PFSK-1 (cell line): Measurements from ENCODE around the gene OMD.

Experiments used
- FOXP2 ChIP-seq: optimal IDR thresholded peaks from 2 replicates; pipeline ENCODE3; 2011; ENCODE audit warnings: borderline replicate concordance, control low read depth, inconsistent platforms; ENCODE audit not compliant: insufficient read depth; ENCODE audit errors: extremely low read length, extremely low read depth
- POLR2AphosphoS5 ChIP-seq: IDR thresholded peaks from 2 replicates; pipeline ENCODE4 v1.6.1; 2012; ENCODE audit warnings: low read depth, mild to moderate bottlenecking, control low read depth, low read length, moderate library complexity
- REST ChIP-seq, 2 experiments: IDR thresholded peaks; 2 replicates each; pipeline versions ENCODE4 v1.6.1 to v1.8.0; 2011 to 2012; ENCODE audit warnings: low read depth in 2 of 2, low read length in 2 of 2, control low read depth in 1 of 2, inconsistent platforms in 1 of 2, mild to moderate bottlenecking in 1 of 2, moderate library complexity in 1 of 2; ENCODE audit not compliant: insufficient read depth in 1 of 2
- SIN3A ChIP-seq: IDR thresholded peaks from 2 replicates; pipeline ENCODE4 v1.6.1; 2012; ENCODE audit warnings: mild to moderate bottlenecking, low read length, moderate library complexity, borderline replicate concordance; ENCODE audit not compliant: insufficient read depth
- TAF1 ChIP-seq: IDR thresholded peaks from 2 replicates; pipeline ENCODE4 v1.6.1; 2012; ENCODE audit warnings: low read length, control low read depth, borderline replicate concordance; ENCODE audit not compliant: insufficient read depth

OMD gene

GRCh38 chr9:92432972-92433548 lies 8.8 kb upstream of the OMD start:
- no peak for TF ChIP-seq FOXP2
- TF ChIP-seq SIN3A: no peak
- TF ChIP-seq REST (IDR thresholded peaks at IDR 0.05; ENCODE audit: insufficient read depth in 1 of 2, low read depth in 2 of 2, low read length in 2 of 2): no peak
- TF ChIP-seq POLR2AphosphoS5: no peak
- TF ChIP-seq TAF1: no peak

GRCh38 chr9:92432350-92432749 lies 8.1 kb upstream of the OMD start:
- TF ChIP-seq SIN3A (no peak), TAF1 (no peak), FOXP2 (no peak), POLR2AphosphoS5 (no peak), REST (IDR thresholded peaks at IDR 0.05; ENCODE audit: insufficient read depth in 1 of 2, low read depth in 2 of 2, low read length in 2 of 2) (no peak)

GRCh38 chr9:92429836-92430235 lies 5.6 kb upstream of the OMD start:
- TF ChIP-seq POLR2AphosphoS5 (no peak), FOXP2 (no peak), TAF1 (no peak), REST (IDR thresholded peaks at IDR 0.05; ENCODE audit: insufficient read depth in 1 of 2, low read depth in 2 of 2, low read length in 2 of 2) (no peak), SIN3A (no peak)

GRCh38 chr9:92426501-92427145 lies 2.4 kb upstream of the OMD start:
- TF ChIP-seq FOXP2 (no peak), TAF1 (no peak), SIN3A (no peak), REST (IDR thresholded peaks at IDR 0.05; ENCODE audit: insufficient read depth in 1 of 2, low read depth in 2 of 2, low read length in 2 of 2) (no peak), POLR2AphosphoS5 (no peak)

GRCh38 chr9:92425474-92425873 lies 1.2 kb upstream of the OMD start:
- no peak for TF ChIP-seq TAF1
- no peak for TF ChIP-seq POLR2AphosphoS5
- TF ChIP-seq SIN3A: no peak
- no peak for TF ChIP-seq REST (IDR thresholded peaks at IDR 0.05; ENCODE audit: insufficient read depth in 1 of 2, low read depth in 2 of 2, low read length in 2 of 2)
- no peak for TF ChIP-seq FOXP2
